HFFc6 (cell line): ENCODE data around the gene NPEPL1. TPM values are rescaled to one million over a fixed set of nuclear protein-coding genes. Genes with fewer than 3 reads are reported as not detected.

Source experiments
- DNase-seq: peaks from one replicate; pipeline ENCODE4 v3.0.0-alpha.2; 2018
- H3K27ac Mint-ChIP-seq: 2 replicates; pipeline ENCODE4 v1.8.0; 2020; ENCODE audit warnings: mild to moderate bottlenecking, mixed read lengths
- H3K27me3 Mint-ChIP-seq: 2 replicates; pipeline ENCODE4 v1.8.0; 2021; ENCODE audit warnings: mild to moderate bottlenecking, moderate library complexity, mixed read lengths; ENCODE audit not compliant: insufficient read depth
- H3K36me3 Mint-ChIP-seq: 2 replicates; pipeline ENCODE4 v1.8.0; 2021; ENCODE audit warnings: low read depth, mixed read lengths
- H3K4me1 Mint-ChIP-seq: 2 replicates; pipeline ENCODE4 v1.8.0; 2020; ENCODE audit warnings: low read depth, mixed read lengths
- H3K4me3 Mint-ChIP-seq: 2 replicates; pipeline ENCODE4 v1.8.0; 2020; ENCODE audit warnings: mild to moderate bottlenecking, moderate library complexity, mixed read lengths
- H3K9me3 Mint-ChIP-seq: 2 replicates; pipeline ENCODE4 v1.8.0; 2020; ENCODE audit warnings: mild to moderate bottlenecking, mixed read lengths
- CTCF ChIP-seq: fragments of 200-600 bp; sonication (generic); IDR thresholded peaks from 2 replicates; pipeline ENCODE4 v1.5.0; 2021; ENCODE audit warnings: antibody characterized with exemption, mild to moderate bottlenecking
- total RNA-seq, 6 experiments: library from RNA; stranded (reverse); fragmentation: NEBNext Ultra II Directional; extraction: Animal tissue kit (Norgen Biotek cat#: 25700); gene quantifications; 2 replicates in 1 of 6; 3 replicates in 5 of 6; pipeline ENCODE4 v1.2.3, GENCODE V29; 2021

Gene NPEPL1
- total RNA-seq, 6 experiments from 2014 or later: 12.0 to 17.8 (median 12.6) TPM

- H3K4me1 Mint-ChIP-seq: no peaks in the 10 kb centered on the region
- no peak for TF ChIP-seq CTCF
- H3K4me3 Mint-ChIP-seq: no peak overlapping the region
- no peak for DNase-seq
- peaks cover 2% of the 10 kb centered on the region for H3K27me3 Mint-ChIP-seq
- H3K9me3 Mint-ChIP-seq: no peaks in the 10 kb centered on the region
- no peaks in the 10 kb centered on the region for H3K36me3 Mint-ChIP-seq
- H3K27ac Mint-ChIP-seq: no peak overlapping the region
Measured at GRCh38 chr20:58712151-58712791, 19.7 kb downstream of the NPEPL1 start.

- no peak for DNase-seq
- H3K4me3 Mint-ChIP-seq: no peak overlapping the region
- no peak for TF ChIP-seq CTCF
- no peaks in the 10 kb centered on the region for H3K36me3 Mint-ChIP-seq
- H3K9me3 Mint-ChIP-seq: no peaks in the 10 kb centered on the region
- H3K4me1 Mint-ChIP-seq: no peaks in the 10 kb centered on the region
- H3K27me3 Mint-ChIP-seq: peaks cover 4% of the 10 kb centered on the region
- no peak overlapping the region for H3K27ac Mint-ChIP-seq
Measured at GRCh38 chr20:58712806-58713731, 20.5 kb downstream of the NPEPL1 start.

GRCh38 chr20:58713801-58714339, 21.3 kb downstream of the NPEPL1 start:
- H3K36me3 Mint-ChIP-seq: no peaks in the 10 kb centered on the region
- no peak overlapping the region for H3K4me3 Mint-ChIP-seq
- peaks cover 5% of the 10 kb centered on the region for H3K27me3 Mint-ChIP-seq
- TF ChIP-seq CTCF: no peak
- H3K9me3 Mint-ChIP-seq: no peaks in the 10 kb centered on the region
- H3K4me1 Mint-ChIP-seq: no peaks in the 10 kb centered on the region
- H3K27ac Mint-ChIP-seq: no peak overlapping the region
- DNase-seq: no peak

- DNase-seq: no peak
- no peak overlapping the region for H3K4me3 Mint-ChIP-seq
- H3K27ac Mint-ChIP-seq: no peak overlapping the region
Measured at GRCh38 chr20:58714340-58714922, 21.8 kb downstream of the NPEPL1 start.

More at GRCh38 chr20:58714340-58714922, 21.8 kb downstream of the NPEPL1 start:
- H3K36me3 Mint-ChIP-seq: no peaks in the 10 kb centered on the region
- no peaks in the 10 kb centered on the region for H3K9me3 Mint-ChIP-seq
- peaks cover 9% of the 10 kb centered on the region for H3K27me3 Mint-ChIP-seq
- H3K4me1 Mint-ChIP-seq: no peaks in the 10 kb centered on the region
- TF ChIP-seq CTCF: no peak
